HEK293 (cell line): ENCODE results near the gene RNF13.

Source experiments
- CTCF ChIA-PET: fragments of 350-600 bp; formaldehyde crosslinking; extraction: SDS; loops from one replicate; lab custom pipeline; 2021; ENCODE audit warnings: antibody characterized with exemption; lab: Yijun Ruan, JAX
- POLR2A ChIA-PET: fragments of 300-600 bp; formaldehyde crosslinking; extraction: SDS; loops from one replicate; lab custom pipeline; 2020; ENCODE audit warnings: antibody characterized with exemption, inconsistent platforms; lab: Yijun Ruan, JAX
- H3K27ac ChIP-seq: fragments of 200-500 bp; sonication (Bioruptor generic); 2 replicates; pipeline ENCODE4 v1.5.1; 2014; ENCODE audit warnings: low read depth, low read length, control low read depth, inconsistent platforms; ENCODE audit errors: extremely low read depth
- H3K36me3 ChIP-seq, 2 experiments: fragments of 200-500 bp in 1 of 2; sonication (Bioruptor generic) in 1 of 2; 1 replicate in 1 of 2; 2 replicates in 1 of 2; pipeline ENCODE4 v1.5.1; 2014 to 2017; ENCODE audit warnings: inconsistent platforms in 2 of 2, low read length in 2 of 2; ENCODE audit not compliant: control insufficient read depth in 2 of 2, insufficient read depth in 1 of 2
- H3K4me1 ChIP-seq: fragments of 200-500 bp; sonication (Bioruptor generic); 2 replicates; pipeline ENCODE4 v1.5.1; 2014; ENCODE audit warnings: mild to moderate bottlenecking, low read length, inconsistent platforms; ENCODE audit not compliant: control insufficient read depth, insufficient read depth
- H3K4me3 ChIP-seq: 2 replicates; pipeline ENCODE4 v1.5.1; 2011; ENCODE audit warnings: low read depth, mild to moderate bottlenecking, control low read depth, low read length, moderate library complexity
- H3K9me3 ChIP-seq: fragments of 200-500 bp; sonication (Bioruptor generic); 2 replicates; pipeline ENCODE4 v1.5.1; 2014; ENCODE audit warnings: low read depth, low read length, inconsistent platforms; ENCODE audit not compliant: control insufficient read depth, insufficient read depth
- OSR2 ChIP-seq: fragments of 450-650 bp; formaldehyde crosslinking; IDR thresholded peaks from 2 replicates; pipeline ENCODE4 v1.5.1; 2016; ENCODE audit warnings: missing biosample characterization, missing genetic modification characterization
- REPIN1 ChIP-seq: fragments of 450-650 bp; formaldehyde crosslinking; IDR thresholded peaks from 2 replicates; pipeline ENCODE4 v1.5.1; 2017; ENCODE audit warnings: missing biosample characterization, missing genetic modification characterization, low read depth
- ZBTB7A ChIP-seq: fragments of 450-650 bp; formaldehyde crosslinking; IDR thresholded peaks from 2 replicates; pipeline ENCODE4 v1.5.1; 2016; ENCODE audit warnings: low read depth, missing biosample characterization, missing genetic modification characterization
- ZNF114 ChIP-seq: fragments of 450-650 bp; formaldehyde crosslinking; IDR thresholded peaks from 2 replicates; pipeline ENCODE4 v1.5.0; 2017; ENCODE audit warnings: missing biosample characterization, missing genetic modification characterization
- ZNF140 ChIP-seq: fragments of 450-650 bp; formaldehyde crosslinking; IDR thresholded peaks from 2 replicates; pipeline ENCODE4 v1.5.1; 2016; ENCODE audit warnings: missing biosample characterization, missing genetic modification characterization
- ZNF16 ChIP-seq: fragments of 450-650 bp; formaldehyde crosslinking; IDR thresholded peaks from 2 replicates; pipeline ENCODE4 v1.5.1; 2016; ENCODE audit warnings: low read depth, missing biosample characterization, missing genetic modification characterization
- ZNF223 ChIP-seq: fragments of 450-650 bp; formaldehyde crosslinking; IDR thresholded peaks from 2 replicates; pipeline ENCODE4 v1.5.1; 2016; ENCODE audit warnings: missing biosample characterization, missing genetic modification characterization
- ZNF239 ChIP-seq: fragments of 450-650 bp; formaldehyde crosslinking; IDR thresholded peaks from 2 replicates; pipeline ENCODE4 v1.5.1; 2016; ENCODE audit warnings: missing biosample characterization, missing genetic modification characterization
- ZNF274 ChIP-seq, 2 experiments: fragments of 200-500 bp in 1 of 2; fragments of 450-650 bp in 1 of 2; sonication (Bioruptor generic) in 1 of 2; formaldehyde crosslinking in 1 of 2; IDR thresholded peaks; 2 replicates each; pipeline versions ENCODE4 v1.5.1 to v1.6.1; 2014 to 2016; ENCODE audit warnings: borderline replicate concordance in 1 of 2, inconsistent platforms in 1 of 2, low read length in 1 of 2, missing biosample characterization in 1 of 2, missing genetic modification characterization in 1 of 2
- ZNF324 ChIP-seq: fragments of 450-650 bp; formaldehyde crosslinking; IDR thresholded peaks from 2 replicates; pipeline ENCODE4 v1.5.1; 2016; ENCODE audit warnings: missing biosample characterization, missing genetic modification characterization
- ZNF394 ChIP-seq: fragments of 450-650 bp; formaldehyde crosslinking; IDR thresholded peaks from 2 replicates; pipeline ENCODE4 v1.5.1; 2016; ENCODE audit warnings: missing biosample characterization, missing genetic modification characterization, mild to moderate bottlenecking, moderate library complexity, borderline replicate concordance
- ZNF423 ChIP-seq: fragments of 450-650 bp; formaldehyde crosslinking; IDR thresholded peaks from 2 replicates; pipeline ENCODE4 v1.5.1; 2016; ENCODE audit warnings: missing biosample characterization, missing genetic modification characterization
- ZNF555 ChIP-seq: fragments of 450-650 bp; formaldehyde crosslinking; conservative IDR thresholded peaks from 2 replicates; pipeline ENCODE4 v1.5.1; 2017; ENCODE audit warnings: missing biosample characterization, mild to moderate bottlenecking, missing genetic modification characterization, inconsistent platforms
- ZNF561 ChIP-seq: fragments of 450-650 bp; IDR thresholded peaks from 2 replicates; pipeline ENCODE4 v1.5.1; 2018; ENCODE audit warnings: missing biosample characterization, missing genetic modification characterization, borderline replicate concordance
- ZNF658 ChIP-seq: fragments of 450-650 bp; formaldehyde crosslinking; IDR thresholded peaks from 2 replicates; pipeline ENCODE4; 2016; ENCODE audit warnings: missing biosample characterization, missing genetic modification characterization
- ZNF677 ChIP-seq: fragments of 450-650 bp; IDR thresholded peaks from 2 replicates; pipeline ENCODE4 v1.5.0; 2018; ENCODE audit warnings: missing biosample characterization, mild to moderate bottlenecking, missing genetic modification characterization, moderate library complexity
- ZNF768 ChIP-seq: fragments of 450-650 bp; formaldehyde crosslinking; IDR thresholded peaks from 2 replicates; pipeline ENCODE4 v1.5.1; 2018; ENCODE audit warnings: missing biosample characterization, mild to moderate bottlenecking, missing genetic modification characterization
- ZNF776 ChIP-seq: fragments of 450-650 bp; formaldehyde crosslinking; IDR thresholded peaks from 2 replicates; pipeline ENCODE4 v1.5.0; 2017; ENCODE audit warnings: missing biosample characterization, missing genetic modification characterization, borderline replicate concordance
- ZXDB ChIP-seq: fragments of 450-650 bp; formaldehyde crosslinking; IDR thresholded peaks from 2 replicates; pipeline ENCODE4 v1.5.1; 2016; ENCODE audit warnings: missing biosample characterization, missing genetic modification characterization
- TF ChIP-seq, protein P1 (sequence below): fragments of 450-650 bp; formaldehyde crosslinking; optimal IDR thresholded peaks from 2 replicates; pipeline ENCODE3; 2016; ENCODE audit warnings: missing biosample characterization, mild to moderate bottlenecking, missing genetic modification characterization
- TF ChIP-seq, protein P2 (sequence below): fragments of 450-650 bp; formaldehyde crosslinking; IDR thresholded peaks from 2 replicates; pipeline ENCODE4 v1.5.0; 2017; ENCODE audit warnings: missing biosample characterization, missing genetic modification characterization, borderline replicate concordance
- TF ChIP-seq, protein P3 (sequence below): fragments of 450-650 bp; formaldehyde crosslinking; IDR thresholded peaks from 2 replicates; pipeline ENCODE4 v1.5.1; 2017; ENCODE audit warnings: missing biosample characterization, missing genetic modification characterization
- TF ChIP-seq, protein P4 (sequence below): fragments of 450-650 bp; IDR thresholded peaks from 2 replicates; pipeline ENCODE4 v1.5.1; 2018; ENCODE audit warnings: missing biosample characterization, mild to moderate bottlenecking, missing genetic modification characterization
- TF ChIP-seq, protein P5 (sequence below): fragments of 450-650 bp; formaldehyde crosslinking; IDR thresholded peaks from 2 replicates; pipeline ENCODE4 v1.5.1; 2016; ENCODE audit warnings: missing biosample characterization, missing genetic modification characterization

Gene RNF13

DNA sequence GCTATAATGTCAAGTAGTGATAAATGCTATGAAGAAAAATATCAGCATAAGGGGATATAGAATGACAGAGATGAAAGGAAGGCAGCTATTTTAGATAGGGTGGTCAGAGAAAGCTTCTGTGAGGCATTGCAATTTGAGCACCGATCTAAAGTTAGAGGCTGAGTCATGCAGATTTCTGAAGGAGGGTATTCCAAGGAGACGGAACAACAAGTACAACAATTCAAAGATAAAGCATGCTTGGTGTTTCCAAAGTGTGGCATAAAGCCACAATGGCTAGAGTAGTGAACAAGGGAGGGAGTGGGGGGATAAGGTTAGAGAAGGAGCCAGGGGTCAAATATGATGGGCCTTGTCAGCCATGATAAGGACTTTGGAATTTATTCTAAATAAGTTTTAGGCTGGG, 85.8 kb downstream of the RNF13 start:
- H3K27ac ChIP-seq, result no peak overlapping the region
- CTCF ChIA-PET, result interaction anchor here (0.6 to 1.4 kb wide), 2 partner anchors 19 to 91 kb away, joined by 3 to 6 read pairs; no protein-coding TSS in a partner anchor

DNA sequence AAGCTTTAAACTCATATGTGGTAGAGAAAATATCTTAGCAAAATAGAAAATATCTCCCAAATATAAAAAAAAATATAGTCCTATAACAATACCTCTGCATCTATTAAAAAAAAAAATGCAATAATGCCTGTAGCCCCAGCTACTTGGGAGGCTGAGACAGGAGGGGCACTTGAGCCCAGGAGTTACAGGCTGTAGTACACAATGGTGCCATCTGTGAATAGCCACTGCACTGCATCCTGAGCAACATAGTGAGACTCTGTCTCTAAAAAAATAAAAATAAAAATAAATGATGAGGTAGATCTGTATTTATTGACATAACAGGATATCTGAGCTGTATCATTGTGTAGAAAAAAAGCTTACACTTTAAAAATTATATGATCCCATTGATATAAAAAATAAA, 87.3 kb downstream of the RNF13 start:
- Histone ChIP-seq H3K36me3 (peaks cover 0 to 3% of the 10 kb centered on the region in 2 experiments; a peak in 1 of 3 replicates), H3K9me3 (no peaks in the 10 kb centered on the region), H3K27ac (no peak overlapping the region), H3K4me1 (no peaks in the 10 kb centered on the region), H3K4me3 (no peak overlapping the region)
- CTCF ChIA-PET, result interaction anchor here (0.5 to 3.3 kb wide), 6 partner anchors 9 to 848 kb away, joined by 3 to 15 read pairs (median 3); partner anchors contain the start of gene TM4SF4
- TF ChIP-seq ZNF140 (tag by site-specific recombination) (no peak), ZXDB (tag by site-specific recombination) (no peak), REPIN1 (tag by site-specific recombination) (no peak), ZNF561 (tag by site-specific recombination) (no peak), ZNF768 (tag by site-specific recombination) (no peak), OSR2 (tag by site-specific recombination) (no peak), ZNF16 (no peak), ZNF114 (tag by site-specific recombination) (no peak), ZBTB7A (tag by site-specific recombination) (no peak), ZNF677 (tag by site-specific recombination) (no peak)
- TF ChIP-seq, protein P1, sequence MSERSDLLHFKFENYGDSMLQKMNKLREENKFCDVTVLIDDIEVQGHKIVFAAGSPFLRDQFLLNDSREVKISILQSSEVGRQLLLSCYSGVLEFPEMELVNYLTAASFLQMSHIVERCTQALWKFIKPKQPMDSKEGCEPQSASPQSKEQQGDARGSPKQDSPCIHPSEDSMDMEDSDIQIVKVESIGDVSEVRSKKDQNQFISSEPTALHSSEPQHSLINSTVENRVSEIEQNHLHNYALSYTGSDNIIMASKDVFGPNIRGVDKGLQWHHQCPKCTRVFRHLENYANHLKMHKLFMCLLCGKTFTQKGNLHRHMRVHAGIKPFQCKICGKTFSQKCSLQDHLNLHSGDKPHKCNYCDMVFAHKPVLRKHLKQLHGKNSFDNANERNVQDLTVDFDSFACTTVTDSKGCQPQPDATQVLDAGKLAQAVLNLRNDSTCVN (tag by site-specific recombination), result no peak
- POLR2A ChIA-PET, result no interaction called here

More for the DNA sequence above, 85.8 kb downstream of the RNF13 start:
- TF ChIP-seq, protein P2, sequence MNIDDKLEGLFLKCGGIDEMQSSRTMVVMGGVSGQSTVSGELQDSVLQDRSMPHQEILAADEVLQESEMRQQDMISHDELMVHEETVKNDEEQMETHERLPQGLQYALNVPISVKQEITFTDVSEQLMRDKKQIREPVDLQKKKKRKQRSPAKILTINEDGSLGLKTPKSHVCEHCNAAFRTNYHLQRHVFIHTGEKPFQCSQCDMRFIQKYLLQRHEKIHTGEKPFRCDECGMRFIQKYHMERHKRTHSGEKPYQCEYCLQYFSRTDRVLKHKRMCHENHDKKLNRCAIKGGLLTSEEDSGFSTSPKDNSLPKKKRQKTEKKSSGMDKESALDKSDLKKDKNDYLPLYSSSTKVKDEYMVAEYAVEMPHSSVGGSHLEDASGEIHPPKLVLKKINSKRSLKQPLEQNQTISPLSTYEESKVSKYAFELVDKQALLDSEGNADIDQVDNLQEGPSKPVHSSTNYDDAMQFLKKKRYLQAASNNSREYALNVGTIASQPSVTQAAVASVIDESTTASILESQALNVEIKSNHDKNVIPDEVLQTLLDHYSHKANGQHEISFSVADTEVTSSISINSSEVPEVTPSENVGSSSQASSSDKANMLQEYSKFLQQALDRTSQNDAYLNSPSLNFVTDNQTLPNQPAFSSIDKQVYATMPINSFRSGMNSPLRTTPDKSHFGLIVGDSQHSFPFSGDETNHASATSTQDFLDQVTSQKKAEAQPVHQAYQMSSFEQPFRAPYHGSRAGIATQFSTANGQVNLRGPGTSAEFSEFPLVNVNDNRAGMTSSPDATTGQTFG (tag by site-specific recombination), result no peak
- no peak for TF ChIP-seq ZNF223 (tag by site-specific recombination)
- peaks cover 0 to 3% of the 10 kb centered on the region in 2 experiments; a peak in 1 of 3 replicates for H3K36me3 ChIP-seq
- H3K9me3 ChIP-seq, result no peaks in the 10 kb centered on the region
- H3K4me1 ChIP-seq, result no peaks in the 10 kb centered on the region
- no peak overlapping the region for H3K4me3 ChIP-seq
- POLR2A ChIA-PET, result no interaction called here

DNA sequence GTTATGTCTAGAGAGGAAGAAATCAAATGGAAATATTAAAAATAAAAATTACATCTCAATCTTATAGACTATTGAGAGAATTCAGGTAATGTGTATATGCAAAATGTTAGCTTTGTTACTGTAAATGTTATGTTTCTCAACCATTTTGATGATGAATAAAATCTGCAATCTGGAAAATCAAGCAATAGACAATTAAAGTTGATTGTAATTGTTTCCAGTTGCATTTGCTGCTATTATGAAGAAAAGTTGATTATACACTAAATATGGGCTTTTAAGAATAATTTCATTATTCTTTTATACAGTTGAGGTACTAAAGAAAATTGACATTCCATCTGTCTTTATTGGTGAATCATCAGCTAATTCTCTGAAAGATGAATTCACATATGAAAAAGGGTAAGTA, 88.8 kb downstream of the RNF13 start:
- CTCF ChIA-PET, result interaction anchor here (0.6 to 3.3 kb wide), 2 partner anchors 22 to 281 kb away, joined by 4 to 15 read pairs; no protein-coding TSS in a partner anchor
- no peak for TF ChIP-seq REPIN1 (tag by site-specific recombination)
- TF ChIP-seq ZNF394 (tag by site-specific recombination), result no peak
- no peak for TF ChIP-seq ZNF658
- TF ChIP-seq ZNF423, result no peak
- TF ChIP-seq ZNF776, result no peak
- TF ChIP-seq, protein P3, sequence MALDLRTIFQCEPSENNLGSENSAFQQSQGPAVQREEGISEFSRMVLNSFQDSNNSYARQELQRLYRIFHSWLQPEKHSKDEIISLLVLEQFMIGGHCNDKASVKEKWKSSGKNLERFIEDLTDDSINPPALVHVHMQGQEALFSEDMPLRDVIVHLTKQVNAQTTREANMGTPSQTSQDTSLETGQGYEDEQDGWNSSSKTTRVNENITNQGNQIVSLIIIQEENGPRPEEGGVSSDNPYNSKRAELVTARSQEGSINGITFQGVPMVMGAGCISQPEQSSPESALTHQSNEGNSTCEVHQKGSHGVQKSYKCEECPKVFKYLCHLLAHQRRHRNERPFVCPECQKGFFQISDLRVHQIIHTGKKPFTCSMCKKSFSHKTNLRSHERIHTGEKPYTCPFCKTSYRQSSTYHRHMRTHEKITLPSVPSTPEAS (tag by site-specific recombination), result no peak
- no peak for TF ChIP-seq ZNF274 (IDR thresholded peaks at IDR 0.05; ENCODE audit: low read length)
- TF ChIP-seq ZNF274 (tag by site-specific recombination; IDR thresholded peaks at IDR 0.05; ENCODE audit: borderline replicate concordance), result no peak
- no peak for TF ChIP-seq ZNF239
- TF ChIP-seq, protein P4, sequence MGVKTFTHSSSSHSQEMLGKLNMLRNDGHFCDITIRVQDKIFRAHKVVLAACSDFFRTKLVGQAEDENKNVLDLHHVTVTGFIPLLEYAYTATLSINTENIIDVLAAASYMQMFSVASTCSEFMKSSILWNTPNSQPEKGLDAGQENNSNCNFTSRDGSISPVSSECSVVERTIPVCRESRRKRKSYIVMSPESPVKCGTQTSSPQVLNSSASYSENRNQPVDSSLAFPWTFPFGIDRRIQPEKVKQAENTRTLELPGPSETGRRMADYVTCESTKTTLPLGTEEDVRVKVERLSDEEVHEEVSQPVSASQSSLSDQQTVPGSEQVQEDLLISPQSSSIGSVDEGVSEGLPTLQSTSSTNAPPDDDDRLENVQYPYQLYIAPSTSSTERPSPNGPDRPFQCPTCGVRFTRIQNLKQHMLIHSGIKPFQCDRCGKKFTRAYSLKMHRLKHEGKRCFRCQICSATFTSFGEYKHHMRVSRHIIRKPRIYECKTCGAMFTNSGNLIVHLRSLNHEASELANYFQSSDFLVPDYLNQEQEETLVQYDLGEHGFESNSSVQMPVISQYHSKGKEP, result no peak
- TF ChIP-seq, protein P5, sequence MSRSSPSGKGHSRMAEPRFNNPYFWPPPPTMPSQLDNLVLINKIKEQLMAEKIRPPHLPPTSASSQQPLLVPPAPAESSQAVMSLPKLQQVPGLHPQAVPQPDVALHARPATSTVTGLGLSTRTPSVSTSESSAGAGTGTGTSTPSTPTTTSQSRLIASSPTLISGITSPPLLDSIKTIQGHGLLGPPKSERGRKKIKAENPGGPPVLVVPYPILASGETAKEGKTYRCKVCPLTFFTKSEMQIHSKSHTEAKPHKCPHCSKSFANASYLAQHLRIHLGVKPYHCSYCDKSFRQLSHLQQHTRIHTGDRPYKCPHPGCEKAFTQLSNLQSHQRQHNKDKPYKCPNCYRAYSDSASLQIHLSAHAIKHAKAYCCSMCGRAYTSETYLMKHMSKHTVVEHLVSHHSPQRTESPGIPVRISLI, result no peak
- no peak for TF ChIP-seq ZNF555 (tag by site-specific recombination)
- no peak for TF ChIP-seq ZNF324 (tag by site-specific recombination)

More for the DNA sequence above, 88.8 kb downstream of the RNF13 start:
- Histone ChIP-seq H3K9me3 (no peaks in the 10 kb centered on the region), H3K36me3 (peaks cover 0 to 3% of the 10 kb centered on the region in 2 experiments; a peak in 1 of 3 replicates), H3K4me3 (no peak overlapping the region), H3K4me1 (no peaks in the 10 kb centered on the region), H3K27ac (no peak overlapping the region)
- POLR2A ChIA-PET, result no interaction called here
